Suppressor macrophage treated with lipopolysaccharide for 1 hour (primary cell): ENCODE measurements around the gene CNPY1.
"Not testable (repeated sequence)": the region's sequence is repeated elsewhere in the genome, so short reads cannot be mapped to it uniquely, and the experiment has no call there.

ENCODE experiments used
- DNase-seq, 3 donors: peaks; one replicate each; pipeline ENCODE4 v3.0.0-alpha.2; 2020 to 2022

The CNPY1 gene

DNA sequence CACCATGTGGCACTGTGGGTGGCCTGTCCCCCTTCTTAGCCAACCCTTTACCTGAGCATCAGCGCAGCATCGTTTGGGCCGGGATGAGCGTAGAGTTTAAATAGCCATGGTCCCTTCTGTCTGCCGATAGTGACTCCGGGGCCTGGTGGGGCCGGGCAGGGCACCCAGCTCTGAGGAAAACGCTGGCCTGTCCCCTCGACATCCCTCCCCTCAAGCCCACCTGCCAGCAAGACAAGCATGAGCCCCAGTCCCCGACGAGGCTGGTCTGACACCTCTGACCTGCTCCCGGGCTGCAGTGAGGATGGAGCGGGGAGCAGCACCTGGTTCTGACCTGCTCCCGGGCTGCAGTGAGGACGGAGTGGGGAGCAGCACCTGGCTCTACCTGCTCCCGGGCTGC is 31.1 kb upstream of the CNPY1 start:
- DNase-seq: no peak

DNA sequence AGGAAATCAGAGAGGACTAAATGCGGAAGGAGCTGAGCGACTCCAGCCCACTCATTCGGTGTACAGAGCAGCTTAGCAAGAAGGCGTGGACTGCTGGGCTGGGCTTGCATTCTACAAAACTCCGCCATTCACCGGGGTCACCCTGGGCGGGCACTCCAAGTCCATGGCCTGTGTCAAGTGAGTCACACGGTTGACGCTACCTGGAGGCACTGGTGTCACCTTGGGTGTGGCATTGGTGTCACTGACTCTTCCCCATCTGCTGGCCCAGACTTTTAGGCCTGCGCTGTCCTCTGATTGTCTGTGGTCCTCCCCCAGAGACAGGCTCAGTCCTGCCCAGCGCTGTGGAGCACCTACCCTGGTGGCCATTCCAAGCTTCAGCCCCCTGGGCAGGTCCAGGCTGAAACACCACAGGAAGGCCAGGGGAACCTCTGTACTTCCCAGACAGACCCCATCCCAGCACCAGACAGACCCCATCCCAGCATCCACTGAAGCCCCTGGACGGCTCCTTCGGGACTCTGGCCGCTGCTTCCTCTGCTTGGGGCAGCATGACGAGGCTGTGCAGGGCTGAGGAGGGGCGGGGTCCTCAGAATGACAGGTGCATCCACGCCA is 30.6 kb upstream of the CNPY1 start:
- no peak for DNase-seq

DNA sequence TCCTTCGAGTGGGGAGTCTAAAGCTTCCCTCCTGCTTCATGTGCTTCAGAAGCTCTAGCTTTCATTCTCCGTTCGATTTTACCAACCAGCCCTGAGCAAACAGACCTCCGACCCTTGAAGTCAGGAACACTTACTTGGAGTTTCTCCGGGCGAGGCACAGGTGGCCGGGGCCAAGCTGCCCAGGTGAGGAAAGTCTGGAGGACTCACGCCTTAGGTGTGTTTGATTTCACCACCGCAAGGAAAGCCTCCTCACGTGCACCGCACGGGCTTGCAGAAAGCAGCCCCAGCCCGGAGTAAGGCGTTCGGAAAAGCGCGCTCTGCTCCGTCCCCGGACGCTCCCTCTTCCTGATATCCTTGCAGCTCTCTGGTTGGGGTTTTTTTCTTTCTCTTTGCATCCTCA is 30.1 kb upstream of the CNPY1 start:
- no peak for DNase-seq

DNA sequence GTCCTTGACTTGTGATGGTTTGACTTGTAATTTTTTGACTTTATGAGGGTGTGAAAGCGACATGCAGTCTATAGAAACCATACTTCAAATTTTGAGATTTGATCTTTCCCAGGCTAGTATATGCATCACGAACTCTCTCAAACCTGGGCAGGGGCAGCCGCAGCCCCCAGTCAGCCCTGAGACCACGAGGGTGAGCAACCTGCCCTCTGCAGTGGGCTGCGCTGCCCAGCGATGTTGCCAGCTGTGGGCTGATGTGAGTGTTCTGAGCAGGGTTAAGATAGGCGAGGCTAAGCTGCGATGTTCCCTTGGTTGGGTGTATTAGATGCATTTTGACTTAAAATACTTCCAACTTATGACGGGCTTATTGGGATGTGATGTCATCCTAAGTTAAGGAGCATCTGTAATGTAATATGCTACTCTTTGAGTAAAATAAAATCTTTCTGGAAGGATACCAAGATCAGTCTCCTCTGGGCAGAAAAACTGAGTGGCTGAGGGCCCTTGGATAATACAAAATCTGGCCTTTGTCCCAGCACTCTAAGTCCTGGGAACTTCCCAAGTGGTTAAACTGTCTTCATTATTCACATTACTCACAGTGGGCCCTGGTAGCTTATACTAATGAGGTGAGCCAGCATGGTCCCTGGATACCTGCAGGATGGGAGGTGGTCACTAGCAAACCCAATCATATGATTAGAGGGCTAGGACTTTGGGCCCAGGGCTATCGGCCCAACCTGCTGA is 28.4 kb upstream of the CNPY1 start:
- no peak for DNase-seq

DNA sequence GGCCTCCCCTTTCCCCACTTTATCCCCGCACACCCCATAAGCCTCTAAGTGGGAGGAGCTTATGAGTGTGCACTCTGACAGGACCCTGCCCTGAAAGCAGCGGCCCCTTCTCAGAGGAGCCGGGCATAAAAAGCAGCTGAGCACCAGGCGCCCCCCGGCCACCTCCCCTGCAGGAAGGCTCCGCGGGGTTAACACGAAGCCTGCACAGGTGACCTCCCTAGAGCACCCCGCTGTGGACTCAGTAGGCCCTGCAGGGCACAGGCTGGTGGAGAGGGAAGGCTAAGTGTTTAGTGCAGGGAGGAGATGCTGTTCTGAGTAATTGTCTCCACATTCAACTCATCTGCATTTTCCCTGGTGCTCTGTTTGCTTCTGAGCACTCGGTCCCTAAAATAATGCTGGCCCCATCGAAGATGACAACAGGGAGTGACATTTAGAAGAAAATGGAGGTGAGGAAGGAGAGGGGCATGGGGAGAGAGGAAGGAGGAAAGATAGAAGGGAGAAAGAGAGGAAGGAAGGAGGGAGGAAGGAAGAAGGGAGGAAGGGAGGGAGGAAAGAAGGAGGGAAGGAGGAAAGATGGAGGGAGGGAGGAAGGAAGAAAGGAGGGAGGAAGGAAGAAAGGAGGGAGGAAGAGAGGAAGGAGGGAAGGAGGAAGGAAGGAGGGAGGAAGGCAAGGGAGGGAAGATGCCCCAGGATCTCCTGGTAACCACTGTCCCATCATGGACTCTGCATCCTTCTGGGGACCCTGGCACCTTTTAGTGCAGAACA is 25.4 kb upstream of the CNPY1 start:
- no peak for DNase-seq

DNA sequence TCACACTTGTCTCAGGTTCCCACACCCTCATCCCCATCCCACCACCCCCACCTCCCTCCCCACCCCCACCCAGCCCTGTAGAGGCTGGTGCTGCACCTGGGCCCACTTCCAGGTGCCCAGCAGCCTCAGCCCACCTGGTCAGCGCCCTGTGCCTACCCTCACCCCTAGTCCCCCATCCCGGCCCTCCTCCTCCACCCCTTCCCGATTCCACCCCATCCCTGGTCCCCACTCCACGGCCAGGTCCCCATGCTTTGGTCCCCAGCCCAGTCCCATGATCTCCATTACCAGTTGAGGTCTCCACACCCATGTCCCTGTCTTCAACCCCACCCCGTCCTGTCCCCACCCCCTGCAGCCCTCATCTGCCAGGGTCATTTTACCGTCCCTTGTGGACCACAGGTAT is 24.6 kb upstream of the CNPY1 start:
- DNase-seq: no peak

DNA sequence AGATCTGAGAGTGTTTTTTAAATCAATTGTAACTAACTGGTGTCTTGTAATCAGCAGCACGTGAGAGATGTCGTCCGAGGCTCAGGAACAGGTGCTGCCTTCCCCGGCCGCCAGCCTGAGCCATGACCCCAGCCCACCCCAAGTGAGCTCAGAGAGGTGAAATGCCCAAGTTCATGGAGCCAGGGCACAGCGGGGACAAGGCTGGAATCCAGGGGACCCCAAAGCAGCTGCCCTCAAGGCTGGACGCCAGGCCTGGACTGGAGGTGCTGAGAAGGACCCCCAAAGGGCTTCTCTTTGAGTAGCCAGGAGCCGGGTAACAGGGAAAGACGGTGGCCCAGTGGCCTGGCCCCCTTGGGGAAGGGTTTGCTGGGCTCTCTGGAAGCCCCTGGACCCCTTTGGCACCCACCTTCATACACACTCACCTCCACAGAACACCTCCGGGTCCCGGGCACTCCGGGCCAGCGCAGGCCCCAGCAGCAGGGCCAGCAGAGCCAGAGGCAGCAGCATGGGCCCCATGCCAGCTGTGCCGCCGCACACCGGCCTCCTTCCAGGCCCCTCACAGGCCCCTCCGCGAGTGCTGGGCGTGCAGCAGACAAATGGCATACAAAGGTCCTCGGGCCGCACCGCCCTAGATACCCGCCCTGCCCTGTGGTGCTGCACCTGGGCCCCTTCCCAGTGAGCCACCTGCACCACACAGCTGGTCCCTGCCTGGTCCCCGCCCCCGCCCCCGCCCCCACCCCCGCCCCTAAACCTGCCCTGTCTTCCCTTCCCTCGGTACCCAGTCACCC is 24.0 kb upstream of the CNPY1 start:
- DNase-seq: no peak

DNA sequence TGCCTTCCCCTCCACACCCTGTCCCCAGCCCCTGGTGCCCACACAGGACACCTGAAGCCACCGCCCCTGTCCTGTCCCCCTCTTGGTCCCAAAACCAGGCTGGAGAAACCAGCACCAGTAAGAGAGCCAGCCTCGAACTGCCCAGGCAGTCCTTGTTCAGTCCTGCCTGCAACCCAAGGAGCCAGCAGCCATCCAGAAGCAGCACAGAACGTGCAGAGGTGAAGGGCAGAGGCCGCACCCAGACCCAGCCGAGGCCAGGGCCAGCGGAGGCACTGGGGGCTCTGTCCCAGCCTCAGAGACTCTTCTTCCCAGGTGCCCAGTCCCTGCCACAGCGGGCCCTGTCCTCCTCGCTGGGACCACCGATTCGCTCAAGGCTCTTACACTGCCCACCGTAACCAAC is 23.3 kb upstream of the CNPY1 start:
- DNase-seq: no peak

DNA sequence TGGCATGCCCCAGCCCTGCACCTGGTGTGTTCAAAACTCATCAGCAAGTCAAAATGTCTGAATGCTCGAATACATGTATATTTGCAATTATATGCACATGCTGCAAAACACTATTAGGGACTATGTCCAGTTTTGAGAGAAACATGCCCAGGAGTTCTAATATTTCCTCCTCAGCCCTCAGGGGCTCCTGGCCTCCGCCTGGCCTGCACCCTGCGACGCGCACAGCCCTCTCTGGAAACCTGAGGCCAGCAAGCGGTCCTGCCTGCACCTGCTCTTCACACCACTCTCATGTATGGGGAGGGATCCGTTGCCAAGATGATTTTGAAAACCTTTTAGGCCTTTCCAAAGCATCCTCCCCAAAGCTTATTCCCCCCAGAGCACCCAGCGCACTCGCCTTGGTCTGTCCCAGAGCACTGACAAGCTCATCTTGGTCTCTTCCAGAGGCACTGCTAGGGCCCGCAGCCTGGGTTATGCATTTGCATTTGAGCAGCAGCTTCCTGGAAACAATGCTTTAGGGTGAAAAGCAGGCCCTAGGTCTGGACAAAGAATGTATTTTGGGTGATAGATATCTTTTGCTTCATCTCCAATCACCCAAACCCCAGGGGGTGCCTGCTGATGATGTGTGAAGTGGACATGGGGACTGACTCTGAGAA is 22.6 kb upstream of the CNPY1 start:
- no peak for DNase-seq

DNA sequence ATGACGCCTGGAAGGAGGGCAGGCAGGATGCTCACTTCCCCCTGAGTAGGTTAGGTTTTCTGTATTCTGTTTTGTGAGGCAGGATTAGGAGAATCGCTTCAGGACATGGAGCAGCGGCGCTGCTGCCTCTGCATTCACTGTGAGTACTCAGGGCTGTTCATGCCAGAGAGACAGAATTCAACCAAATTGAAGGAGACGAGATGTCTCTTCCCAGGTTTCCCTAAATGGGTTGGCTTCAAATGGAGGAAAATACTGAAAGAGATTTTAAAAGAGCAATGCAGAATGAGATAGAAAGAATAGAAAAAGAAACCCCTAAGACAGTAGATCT is 21.9 kb upstream of the CNPY1 start:
- DNase-seq: no peak

DNA sequence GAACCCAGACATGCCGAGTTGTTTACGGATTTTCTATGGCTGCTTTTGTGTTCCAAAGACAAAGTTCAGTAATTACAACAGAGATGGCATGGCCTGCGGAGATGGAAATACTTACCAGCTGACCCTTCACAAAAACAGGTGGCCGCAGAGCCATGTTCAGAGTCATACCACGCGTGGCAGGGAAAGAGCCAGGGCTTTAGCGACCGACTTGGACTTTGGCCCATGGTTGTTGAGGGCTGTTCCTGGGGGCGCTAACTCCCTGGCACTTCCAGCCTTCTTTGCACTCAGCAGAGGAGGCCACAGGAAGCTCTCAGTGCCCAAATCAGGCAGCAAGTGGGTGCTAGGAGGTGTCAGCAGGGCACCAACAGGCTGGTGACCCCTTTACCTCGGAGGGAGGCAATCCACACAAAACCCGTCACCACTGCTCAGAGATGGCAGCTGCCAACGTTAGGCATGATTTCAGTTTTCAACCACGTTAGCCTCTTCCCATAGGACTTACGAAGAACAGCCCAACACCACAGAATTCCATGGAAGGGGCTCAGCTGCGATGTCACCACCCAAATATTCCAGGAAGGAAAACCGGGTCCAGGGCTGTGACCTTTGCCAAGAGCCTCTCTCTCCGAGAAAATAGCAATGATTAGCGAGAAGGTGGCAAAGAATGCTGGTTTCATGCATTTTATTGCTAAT is 21.4 kb upstream of the CNPY1 start:
- DNase-seq: no peak

DNA sequence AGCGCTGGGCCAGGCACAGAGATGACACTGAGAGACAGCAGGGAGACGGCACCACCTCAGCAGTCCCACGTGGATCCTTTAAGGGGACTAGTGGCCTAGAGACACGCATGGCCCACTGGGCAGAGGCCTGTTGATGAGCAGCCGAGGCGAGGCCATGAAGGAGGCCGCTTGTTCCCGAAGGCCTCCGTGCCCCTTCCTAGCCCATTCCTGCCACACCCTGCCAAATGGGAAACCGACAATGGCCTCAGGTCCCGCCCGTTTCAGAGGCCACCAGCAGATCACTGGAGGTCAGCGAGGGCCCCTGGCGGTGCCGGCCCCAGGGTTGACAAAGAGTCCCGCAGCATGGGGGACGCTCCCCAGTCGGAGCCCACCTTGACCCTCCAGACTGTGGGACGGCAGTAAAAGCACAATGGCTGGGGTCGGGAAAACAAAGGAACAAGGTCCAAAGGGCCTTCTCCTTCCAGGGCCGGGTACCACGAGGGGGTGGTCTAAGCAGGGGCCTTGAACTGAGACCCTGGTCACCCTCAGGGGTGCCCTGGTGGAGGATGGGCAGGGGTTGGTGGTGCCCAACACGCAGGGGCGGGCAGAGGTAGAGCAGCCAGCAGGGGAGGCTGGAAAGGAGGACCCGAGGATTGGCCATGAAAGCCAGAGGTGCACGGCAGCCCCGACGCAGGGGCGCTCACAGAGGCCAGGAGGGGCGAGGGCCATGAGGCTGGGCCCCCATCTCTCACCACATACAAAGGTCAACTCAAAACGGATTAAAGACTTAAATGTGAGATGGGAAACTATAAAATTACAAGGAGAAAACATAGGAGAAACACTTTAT is 19.9 kb upstream of the CNPY1 start:
- DNase-seq: no peak

DNA sequence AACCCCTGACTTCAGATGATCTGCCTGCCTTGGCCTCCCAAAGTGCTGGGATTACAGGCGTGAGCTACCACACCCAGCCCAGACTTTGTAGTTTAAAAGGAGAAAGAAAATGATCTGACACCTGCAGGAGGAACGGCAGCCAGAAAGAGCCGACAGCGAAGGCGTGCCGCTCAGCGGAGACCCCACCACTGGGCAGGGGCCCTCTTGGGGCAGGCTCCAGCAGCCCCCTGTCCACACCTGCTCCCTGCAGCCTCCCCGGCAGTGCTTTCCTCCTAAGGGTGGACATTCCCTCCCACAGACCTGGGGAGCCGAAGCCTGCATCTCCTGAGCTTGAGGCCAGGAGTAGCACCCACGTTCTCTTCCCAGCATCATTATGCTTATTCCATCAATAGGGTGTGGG is 19.2 kb upstream of the CNPY1 start:
- no peak for DNase-seq

DNA sequence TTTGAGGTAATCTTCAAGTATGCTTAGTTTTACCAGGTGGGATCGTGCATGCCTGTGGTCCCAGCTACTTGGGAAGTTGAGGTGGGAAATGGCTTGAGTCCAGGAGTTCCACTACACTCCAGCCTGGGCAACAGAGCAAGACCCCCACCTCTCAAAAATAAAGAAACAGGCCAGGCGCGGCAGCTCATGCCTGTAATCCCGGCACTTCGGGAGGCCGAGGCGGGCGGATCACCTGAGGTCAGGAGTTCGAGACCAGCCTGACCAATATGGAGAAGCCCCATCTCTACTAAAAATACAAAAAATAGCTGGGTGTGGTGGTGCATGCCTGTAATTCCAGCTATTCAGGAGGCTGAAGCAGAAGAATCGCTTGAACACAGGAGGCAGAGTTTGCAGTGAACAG is 16.6 kb upstream of the CNPY1 start:
- DNase-seq: not testable (repeated sequence)

DNA sequence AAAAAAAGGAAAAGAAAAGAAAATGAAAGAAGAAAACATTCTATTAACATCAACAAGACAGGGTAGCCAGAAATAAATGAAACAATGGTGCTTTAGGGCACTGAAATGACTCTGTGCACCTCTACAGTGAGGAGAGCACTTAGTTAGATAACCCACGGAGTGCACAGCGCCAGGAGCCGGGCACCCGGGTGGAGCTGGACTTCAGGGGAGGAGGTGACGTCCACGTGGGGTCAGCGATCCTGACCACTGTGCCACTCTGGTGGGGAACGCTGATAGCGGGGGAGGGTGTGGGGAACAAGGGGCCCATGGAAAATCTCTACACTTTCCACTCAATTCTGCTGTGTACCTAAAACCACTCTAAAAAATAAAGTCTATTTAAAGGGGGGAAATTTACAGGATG is 15.7 kb upstream of the CNPY1 start:
- no peak for DNase-seq

DNA sequence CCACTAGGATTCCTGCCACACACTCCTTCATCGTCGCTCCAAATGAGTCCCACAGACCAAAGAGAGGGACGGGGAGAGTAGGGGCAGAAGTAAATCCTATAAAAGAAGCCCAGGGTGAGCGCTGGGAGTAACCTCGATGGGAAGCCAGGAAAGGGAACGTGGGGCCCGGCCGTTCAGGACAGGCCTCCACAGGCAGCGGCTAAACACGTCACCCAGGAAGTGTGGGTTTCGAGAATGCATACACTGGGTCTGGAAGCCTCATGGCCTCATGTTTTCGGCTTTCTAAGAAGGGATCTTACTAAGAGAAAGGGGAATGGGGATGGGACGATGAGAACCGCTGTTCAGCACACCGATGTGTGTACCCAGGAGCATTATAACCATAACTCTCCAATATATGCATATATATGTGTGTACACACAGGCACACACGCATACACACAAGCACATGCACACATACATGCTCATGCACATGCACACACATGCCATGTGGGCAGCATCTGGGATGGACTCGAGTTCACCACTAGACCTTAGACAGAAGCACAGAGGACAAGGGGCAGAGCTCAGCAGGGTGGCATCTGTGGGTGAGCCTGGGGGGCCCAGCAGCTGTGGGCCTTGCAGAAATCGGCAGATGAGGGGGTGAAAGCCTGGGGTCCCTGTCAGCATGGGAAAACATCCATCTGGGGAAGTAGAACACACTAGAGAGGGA is 14.8 kb upstream of the CNPY1 start:
- DNase-seq: no peak

DNA sequence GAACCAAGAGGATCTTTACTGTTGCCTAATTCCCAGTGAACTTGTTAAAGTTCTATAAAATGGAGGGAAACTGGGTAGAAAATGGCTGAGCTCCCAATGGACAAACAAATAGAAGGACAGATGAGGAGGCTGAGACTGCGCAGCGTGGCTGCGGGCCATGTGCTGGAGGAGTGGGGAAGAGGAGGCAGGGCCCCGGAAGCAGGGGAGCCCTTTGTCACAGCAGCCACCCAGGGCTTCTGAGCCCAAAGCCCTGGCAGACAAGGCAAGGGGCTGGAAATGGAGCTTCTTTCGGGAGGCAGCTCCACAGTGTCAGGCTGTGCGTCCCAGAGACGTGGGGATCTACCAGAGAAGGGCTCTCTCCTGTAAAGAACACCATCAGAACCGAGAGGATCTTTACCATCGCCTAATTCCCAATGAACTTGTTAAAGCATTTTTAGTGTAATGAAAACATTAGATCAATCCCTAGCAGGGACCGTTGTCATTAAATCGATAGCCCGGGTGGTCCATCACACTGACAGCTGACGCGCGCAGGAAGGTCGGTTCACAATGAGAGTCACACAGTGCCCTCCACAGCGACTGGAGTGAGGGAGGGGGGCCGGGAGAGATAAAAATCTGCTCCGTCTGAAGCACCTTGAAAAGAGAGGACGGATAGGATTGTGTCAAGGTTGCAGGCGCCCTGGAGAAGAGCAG is 14.0 kb upstream of the CNPY1 start:
- DNase-seq: no peak

DNA sequence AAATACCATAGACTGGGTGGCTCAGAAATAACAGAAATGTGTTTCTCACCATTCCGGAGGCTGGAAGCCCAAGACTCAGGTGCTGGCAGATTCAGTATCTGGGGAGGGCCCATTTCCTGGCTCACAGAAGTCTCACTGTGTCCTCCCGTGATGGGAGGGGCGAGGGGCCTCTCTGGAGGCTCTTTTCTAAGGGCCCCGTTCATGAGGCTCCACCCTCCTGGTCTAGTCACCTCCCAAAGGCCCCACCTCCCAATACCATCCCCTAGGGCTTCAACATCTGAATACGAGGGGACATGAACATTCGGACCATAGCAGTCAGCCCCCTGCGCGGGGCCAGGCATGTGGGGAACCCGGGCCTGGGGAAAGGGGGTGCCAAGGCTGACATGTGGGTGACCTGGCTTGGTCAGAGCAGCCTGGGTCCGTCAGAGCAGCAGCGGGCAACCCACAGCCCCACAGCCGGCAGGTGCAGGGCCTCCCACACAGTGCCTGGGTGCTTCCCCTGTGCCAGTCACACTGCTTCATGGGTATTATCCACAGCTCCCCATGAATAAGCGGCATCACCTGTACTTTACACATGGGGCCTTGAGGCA is 13.3 kb upstream of the CNPY1 start:
- DNase-seq: no peak

DNA sequence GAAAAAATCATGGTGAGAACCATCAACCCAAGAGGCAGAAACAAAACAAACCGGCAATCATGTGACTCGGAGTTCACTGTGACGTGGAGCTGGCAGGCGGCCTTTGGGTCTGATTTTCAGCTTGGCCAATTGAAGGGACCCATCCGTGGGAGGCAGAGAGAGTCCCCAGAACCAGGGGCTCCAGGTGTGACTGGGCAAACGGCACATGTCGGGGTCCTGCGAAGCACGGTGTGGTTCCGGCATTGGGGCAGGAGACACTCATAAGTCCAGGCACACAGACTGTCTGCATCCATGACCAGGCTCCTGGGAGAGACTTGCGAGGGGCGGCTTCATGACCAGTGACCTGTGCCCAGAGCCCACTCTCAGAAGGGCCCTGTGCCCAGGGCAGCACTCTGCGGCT is 12.6 kb upstream of the CNPY1 start:
- DNase-seq: no peak

DNA sequence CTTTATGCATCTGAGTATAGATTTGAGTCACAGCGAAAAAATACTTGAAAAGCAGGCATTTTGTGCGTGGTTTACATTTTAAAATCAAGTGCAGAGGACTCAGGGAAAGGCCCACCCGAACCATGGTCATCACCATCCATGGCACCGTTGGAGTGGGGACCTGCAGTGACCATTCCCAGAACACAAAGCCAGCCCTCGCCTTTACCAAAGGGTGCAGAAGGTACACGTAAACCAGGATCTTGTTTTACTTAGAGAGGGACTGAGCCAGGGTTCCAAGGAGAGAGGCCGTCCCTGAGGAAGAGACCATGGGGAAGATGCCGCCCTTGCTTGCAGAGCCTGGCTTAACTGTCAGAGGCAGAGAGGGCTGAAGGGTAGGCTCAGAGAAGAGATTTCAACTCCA is 12.0 kb upstream of the CNPY1 start:
- no peak for DNase-seq
